Activated naive CD8-positive, alpha-beta T cell treated with anti-CD3 and anti-CD28 coated beads, Interleukin-2, amount 50 U/mL, for 16 hours (primary cell): ENCODE results near the gene ZACN.

Experiments
- DNase-seq: peaks from one replicate; pipeline ENCODE4 v3.0.0-alpha.2; 2020; ENCODE audit warnings: low read depth, low spot score

Gene ZACN

GRCh38 chr17:76131692-76132573, 53.0 kb downstream of the ZACN start:
- no peak for DNase-seq
